CD4-positive, alpha-beta T cell treated with Interleukin-2 at 100 ng/mL for 4 hours (primary cell): ENCODE results near the gene VMO1.

Experiments
- DNase-seq: peaks from one replicate; pipeline ENCODE4 v3.0.0-alpha.2; 2020; ENCODE audit warnings: low spot score

Gene VMO1

DNA sequence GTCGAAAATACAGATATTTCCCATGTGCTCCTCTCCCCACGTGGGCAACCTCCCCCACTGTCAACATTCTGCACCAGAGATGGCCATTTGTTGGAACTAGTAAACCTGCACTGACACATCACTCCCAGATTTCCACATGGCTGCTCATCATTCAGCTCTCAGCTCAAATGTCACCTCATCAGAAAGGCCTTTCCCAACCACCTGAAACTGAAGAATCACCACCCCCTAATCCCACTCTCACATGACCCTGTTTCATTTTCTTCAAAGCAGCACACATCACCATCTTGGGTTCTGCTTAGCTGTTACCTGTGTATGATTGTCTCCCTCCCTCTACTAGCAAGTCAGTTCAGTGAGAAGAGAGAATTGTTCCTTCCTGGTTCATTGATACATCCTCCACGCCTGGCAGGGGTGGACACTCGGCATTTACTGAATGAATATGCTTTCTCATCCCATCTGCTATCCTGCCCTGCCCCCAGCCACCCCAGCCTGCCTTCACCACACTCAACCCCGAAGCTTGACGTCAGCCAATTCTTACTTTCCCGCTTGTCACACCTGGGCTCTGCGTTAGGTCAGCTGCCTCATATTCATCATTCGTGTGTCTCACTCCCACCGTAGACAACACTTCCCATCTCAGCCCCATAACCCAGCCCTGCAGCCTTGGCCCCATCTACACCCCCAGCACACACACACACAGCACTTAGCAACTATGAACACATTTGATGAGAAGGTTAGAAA is 14.5 kb upstream of the VMO1 start:
- DNase-seq = no peak

DNA sequence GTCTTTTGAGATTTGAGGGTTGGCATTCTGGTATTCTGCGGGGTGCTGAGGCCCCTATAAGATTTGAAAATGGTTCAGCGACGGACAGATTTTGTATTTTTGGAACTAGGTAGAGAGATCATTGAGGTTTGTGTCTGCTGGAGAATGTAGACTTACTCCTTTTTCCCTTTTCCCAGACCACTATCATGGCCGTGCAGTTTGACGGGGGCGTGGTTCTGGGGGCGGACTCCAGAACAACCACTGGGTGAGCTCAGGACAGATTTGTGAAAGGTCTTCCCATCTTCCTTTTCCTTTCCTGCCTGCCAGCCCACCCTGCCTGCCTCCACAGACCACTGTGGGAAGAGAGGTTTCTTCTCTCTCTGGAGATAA is 10.4 kb upstream of the VMO1 start:
- no peak for DNase-seq

DNA sequence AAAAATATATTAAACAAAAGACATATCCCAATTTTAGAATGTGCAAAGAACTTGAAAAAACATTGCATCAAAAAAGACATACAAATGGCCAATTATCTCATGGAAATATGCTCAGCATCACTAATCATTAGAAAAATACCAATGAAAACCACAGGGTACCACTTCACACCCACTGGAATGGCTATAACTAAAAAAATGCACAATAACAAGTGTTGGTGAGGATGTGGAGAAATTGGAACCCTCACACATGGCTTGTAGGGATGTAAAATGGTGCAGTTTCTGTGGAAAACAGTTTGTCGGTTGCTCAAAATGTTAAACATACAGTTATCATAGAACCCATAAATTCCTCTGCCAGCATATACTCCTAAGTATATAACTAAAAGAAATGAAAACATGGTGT is 9.0 kb upstream of the VMO1 start:
- DNase-seq = no peak

DNA sequence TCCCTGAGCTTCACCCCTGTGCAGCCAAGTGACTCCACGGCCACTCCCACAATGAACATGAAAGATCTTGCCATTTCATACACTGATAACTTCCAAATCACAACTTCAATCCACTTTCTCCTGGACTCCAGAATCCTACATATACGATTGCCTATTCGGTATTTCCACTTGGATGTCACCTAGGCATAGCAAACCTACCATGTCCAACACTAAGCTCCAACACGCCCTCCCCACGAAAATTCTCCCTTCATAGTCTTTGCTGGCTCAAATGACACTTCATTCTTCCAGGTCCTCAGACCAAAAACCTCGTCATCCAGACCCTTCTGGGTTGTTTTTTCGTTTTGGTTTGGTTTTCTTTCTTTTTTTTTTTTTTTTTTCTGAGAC is 4.5 kb upstream of the VMO1 start:
- no peak for DNase-seq

DNA sequence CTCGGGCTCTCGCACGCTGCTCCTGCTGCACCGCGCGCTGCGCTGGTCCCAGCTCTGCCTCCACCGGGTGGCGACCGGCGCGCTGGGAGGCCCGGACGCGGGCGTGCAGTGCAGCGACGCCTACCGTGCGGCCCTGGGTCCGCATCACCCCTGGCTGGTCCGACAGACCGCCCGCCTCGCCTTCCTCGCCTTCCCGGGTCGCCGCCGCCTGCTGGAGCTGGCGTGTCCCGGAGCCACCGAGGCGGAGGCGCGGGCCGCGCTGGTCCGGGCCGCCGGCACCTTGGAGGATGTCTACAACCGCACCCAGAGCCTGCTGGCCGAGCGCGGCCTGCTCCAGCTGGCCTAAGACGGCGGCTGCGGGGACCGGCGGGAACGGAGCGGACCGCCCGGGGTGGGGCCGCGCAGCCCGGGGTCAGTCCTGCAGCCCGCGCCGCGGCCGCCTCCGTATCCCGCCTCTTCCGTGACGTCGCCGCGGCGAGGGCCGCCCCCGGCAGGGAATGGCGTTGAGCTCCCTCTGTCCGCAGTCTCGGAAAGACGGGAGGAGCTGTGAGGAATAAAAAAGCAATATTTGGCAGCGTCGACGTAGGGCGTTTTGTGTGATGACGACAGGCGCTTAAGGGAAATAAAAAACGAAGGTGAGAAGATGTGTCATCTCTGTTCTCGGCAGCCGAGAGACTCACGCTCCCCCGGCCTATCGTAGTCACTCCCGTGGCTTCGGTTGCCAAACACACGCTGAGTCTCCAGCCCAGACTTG is 4.0 kb upstream of the VMO1 start:
- DNase-seq = peak; percentile 82

DNA sequence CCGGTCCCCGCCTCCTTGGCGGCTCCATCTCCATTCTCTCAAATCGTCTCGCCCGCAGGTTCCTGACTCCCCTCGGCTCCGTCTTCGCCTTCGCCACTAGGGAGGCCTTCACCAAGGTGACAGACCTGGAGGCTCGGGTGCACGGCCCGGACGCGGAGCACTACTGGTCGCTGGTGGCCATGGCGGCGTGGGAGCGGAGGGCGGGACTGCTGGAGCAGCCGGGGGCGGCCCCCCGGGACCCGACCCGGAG is 3.5 kb upstream of the VMO1 start:
- DNase-seq = no peak

DNA sequence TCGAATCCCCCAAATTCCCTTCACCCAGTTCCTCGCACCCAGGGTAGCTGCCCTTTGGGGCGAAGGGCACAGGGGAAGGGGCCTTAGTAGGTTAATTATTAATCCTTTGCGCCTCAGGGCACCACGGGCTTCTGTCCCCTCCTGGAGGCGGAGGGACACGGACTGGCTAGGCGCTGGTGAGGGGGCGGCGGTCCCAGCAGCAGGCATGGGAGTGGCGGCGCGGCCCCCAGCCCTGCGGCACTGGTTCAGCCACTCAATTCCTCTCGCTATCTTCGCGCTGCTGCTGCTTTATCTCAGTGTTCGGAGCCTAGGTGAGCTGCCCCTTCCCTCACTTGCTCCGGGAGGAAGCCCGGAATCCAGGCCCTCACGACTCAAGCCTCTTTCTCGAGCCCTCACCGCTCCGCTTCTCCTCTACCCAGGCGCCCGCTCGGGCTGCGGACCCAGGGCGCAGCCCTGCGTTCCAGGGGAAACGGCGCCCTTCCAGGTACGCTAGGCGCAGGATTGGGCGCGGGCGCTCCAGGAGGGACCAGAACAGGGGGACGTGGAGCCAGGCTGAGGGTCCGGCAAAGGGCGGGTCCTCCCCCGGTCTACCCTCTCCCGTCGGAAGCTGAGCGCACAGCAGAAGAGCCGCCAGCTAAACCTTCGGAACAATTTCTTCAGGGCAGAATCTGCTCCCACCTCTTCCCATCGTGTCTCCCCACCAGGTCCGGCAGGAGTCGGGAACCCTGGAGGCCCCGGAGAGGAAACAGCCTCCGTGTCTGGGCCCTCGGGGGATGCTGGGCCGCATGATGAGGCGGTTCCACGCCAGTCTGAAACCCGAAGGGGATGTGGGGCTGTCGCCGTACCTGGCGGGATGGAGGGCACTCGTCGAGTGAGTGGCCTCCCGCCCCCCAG is 2.9 kb upstream of the VMO1 start, which contains the start of gene GLTPD2:
Gene GLTPD2, plus strand, starts transcription at position 158 of the 894 bp plus-strand sequence. Its CDS starts 48 bp downstream, at position 206.
- no peak for DNase-seq

DNA sequence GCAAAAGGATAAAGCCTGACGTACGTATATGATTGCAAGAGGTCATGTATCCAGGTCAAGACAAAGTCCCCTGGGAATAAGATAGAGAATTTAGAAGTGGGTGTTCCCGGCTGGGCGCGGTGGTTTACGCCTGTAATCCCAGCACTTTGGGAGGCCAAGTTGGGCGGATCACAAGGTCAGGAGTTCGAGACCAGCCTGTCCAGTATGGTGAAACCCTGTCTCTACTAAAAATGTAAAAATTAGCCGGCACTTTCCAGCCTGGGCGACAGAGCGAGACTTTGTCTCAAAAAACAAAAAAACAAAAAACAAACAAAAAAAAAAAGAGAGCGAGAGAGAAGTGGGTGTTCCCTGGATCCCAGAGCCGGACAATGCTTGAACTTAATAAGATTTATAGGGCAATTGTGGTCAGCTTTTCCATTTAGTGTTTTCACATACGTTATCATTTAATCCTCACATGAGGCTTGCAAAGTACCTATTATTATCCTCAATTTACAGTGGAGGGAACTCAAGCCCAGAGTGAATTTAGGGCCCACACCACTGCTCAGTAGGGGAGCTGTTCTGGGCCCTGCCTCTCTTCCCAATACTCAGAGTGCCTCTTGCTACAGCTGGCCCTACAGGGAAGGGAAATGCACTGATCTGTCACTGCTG is 2.1 kb upstream of the VMO1 start:
- no peak for DNase-seq

DNA sequence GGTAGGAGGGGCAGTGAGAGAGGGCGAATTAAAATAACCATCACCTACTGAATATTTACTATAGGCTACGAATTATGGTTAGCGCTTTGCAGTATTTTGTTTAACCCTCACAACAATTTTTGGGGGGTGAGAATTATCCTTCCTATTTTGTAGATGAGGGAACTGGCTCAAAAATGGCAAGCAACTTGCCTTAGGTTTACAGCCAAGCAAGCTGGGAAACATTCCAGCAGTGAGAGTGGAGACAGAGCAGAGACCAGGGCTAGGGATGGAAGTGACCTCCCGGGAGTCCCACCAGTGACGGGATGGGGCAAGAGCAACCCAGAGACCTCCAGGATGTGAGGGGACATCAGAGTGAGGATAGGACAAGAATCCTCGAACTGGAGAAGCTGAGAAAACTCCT is 352 bp upstream of the VMO1 start:
- no peak for DNase-seq

DNA sequence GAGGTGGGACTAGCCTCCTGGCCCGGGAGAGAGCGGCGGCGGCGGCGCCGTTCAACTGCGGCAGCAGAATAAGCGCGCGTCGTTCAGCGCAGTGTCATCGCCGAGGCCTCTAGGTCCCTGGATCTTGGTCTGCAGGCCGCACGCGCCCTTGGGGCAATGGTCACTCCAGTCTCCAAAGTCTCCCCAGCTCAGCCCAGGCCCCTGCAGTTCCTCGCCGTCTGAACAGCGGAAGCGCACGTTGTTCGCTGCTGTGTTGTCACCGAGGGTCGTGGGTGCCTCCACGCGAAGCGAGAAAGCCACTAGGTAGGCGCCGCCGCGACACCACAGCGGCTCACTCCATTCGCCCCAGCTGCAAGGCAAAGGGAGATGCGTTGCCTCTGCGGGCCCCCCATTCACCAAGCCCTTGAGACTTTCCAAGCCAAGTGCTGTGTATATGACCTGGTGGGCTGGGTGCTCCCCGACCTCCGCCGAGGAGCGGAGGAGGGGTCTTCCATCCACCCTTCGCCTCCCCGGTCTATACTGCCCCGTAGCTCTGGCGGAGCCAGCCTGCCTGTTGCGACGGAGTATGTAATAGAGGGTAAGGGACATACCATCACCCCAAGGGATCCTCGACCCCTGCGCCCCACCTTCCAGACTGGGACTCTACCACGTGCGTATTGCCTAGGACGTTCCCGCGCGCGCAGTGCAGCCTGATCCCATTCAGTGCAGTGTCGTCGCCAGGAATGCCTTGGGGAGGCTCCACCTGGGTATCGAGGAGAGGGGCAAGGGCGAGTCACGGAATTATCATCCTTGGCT is 656 bp downstream of the VMO1 start:
- no peak for DNase-seq

DNA sequence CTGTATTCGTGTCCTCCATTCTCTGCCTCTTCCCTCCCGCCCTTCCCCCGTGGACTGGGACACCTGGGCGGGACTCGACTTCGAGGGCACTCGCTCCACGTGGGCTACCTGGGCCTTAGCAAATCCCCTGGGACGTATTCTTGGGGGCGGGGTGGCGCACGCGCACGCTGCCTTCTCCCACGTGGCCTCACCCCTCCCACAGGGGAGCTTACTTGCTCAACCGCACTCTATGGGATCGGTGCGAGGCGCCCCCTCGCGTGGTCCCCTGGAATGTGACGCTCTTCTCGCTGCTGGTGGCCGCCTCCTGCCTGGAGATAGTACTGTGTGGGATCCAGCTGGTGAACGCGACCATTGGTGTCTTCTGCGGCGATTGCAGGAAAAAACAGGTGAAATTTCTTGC is 3.5 kb downstream of the VMO1 start:
- DNase-seq = no peak

DNA sequence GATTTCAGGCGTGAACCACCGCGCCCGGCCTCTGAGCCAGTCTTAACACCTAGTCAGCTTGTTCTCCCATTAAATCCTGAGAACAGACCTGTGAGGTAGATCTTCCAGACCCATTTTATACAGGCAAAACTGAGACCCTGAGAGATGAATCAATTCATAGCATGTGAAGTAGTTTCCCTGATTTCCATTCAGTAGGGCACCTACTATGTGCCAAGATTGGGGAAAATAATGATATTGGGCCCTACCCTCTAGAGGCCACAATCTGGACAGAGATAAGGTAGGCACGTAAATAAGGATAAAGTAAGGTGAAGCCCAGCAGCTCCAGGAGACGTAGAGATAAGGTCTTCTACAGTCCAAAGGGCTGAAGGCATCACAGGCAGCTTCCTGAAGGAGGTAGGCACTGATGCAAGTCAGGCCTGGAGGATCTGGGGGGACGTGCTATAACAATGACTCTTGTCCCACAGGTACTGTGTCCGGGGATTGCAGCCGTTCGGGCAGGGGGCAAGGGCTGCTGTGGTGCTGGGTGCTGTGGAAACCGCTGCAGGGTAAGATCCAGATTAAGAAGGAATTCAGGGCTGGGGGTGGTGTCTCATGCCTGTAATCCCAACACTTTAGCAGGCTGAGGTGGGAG is 5.7 kb downstream of the VMO1 start:
- no peak for DNase-seq

DNA sequence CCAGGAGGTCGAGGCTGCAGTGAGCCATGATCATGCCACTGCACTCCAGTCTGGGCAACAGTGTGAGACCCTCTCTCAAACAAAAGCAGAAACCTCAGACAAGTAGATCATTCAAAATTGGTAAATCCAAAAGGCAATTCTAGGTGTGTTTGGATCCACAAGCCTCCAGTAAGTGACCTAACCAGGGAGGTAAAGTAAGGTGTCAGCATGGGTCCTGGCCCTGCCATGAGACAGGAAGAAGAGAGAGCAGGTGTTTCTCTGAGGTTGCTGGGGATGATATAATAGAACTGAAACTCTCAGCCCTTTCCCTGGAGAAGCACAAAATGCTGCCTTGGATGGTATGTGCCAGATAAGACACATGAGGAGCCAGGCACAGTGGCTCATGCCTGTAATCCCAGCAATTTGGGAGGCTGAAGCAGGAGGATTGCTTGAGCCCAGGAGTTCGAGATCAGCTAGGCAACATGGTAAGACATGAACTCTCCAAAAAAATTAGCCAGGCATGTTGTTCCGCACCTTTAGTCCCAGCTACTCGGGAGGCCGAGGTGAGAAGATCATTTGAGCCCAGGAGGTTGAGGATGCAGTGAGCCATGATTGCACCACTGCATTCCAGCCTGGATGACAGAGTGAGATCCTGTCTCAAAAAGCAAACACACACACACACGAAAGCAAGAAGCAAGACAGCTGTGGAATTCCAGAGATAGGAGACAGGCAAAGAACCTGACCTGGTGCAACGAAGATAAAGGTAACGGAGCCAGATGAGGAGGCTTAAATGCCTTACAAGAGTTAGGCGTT is 8.0 kb downstream of the VMO1 start:
- DNase-seq = no peak

DNA sequence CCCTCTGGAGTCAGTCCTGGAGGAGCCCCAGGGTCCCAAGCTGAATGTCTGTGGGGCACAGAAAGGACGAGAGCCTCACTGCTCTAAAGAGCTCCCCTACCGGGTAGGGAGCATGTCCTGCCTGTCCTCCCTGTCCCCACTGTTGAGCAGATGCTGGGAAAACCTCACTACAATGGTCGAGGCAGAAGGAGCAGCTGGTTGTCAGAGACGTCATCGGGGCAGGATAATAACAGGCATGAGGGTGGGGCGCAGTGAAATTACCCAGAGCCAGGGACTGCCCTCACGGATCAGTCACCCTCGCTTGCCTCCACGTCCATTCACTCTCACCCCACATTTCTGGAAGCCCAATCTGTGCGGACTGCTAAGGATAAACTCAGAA is 13.9 kb downstream of the VMO1 start:
- DNase-seq = no peak

DNA sequence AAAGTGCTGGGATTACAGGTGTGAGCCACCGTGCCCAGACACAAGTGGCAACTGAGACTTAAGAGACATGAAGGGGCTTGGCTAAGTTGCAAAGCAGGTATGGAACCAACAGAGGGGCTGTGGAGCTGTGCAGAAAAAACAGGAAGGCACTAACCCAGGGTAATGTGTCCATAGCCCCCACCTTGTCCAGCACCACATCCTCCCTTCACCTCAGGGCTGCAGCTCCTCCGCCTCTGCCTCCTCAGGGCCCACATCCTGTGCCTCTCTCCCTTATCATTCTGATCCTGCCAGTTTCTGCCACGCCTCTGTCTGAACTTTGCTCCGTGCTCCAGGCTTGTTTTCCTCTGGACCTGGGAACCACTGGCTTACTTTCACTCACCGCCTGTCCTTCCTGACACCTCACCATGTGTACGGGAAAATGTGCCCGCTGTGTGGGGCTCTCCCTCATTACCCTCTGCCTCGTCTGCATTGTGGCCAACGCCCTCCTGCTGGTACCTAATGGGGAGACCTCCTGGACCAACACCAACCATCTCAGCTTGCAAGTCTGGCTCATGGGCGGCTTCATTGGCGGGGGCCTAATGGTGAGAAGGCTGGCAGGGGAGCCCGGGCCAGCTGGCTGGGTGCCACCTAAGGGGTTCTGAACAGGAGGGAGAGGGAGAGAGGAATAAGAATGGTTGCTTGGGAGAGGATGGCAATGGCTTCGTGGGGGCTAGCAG is 14.5 kb downstream of the VMO1 start, which contains the start of gene TM4SF5:
Gene TM4SF5, plus strand, starts transcription at position 368 of the 716 bp plus-strand sequence. Its CDS starts 37 bp downstream, at position 405.
- DNase-seq = no peak

DNA sequence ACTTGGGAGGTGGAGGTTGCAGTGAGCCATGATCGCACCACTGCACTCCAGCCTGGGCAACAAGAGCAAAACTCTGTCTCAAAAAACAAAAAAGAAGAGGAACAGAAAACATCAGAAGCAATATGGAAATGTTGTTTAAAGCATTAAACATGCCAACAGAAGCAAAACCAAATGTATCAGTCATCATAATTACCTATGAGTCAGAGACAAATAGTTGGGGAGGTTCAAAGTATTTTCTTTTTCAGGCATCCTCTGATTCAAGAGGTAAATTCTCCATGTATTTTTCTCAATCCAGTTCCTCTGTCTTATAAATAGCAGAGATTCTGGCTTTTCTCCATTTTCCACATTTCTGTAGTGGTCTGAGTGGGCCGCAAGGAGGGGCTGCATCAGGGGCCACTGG is 16.5 kb downstream of the VMO1 start:
- DNase-seq = no peak

DNA sequence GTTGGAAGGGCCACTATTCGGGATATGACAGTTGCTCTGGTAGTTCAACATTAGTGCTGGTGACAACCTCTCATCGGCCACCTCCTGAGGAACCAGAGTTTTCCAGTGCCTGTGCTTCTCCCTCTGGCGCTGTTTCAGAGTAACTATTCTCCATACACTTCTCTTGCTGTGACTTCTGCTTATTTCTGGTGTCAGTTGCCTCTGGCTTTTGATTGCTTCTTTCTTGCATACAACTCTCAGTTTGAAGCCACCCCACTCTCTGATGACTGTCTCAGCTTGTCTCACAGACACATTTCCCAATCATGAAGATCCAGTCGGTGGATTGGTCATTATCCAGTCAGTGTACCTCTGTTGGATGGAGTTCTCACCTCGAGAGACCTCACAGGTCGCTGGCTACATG is 17.9 kb downstream of the VMO1 start:
- DNase-seq = no peak

DNA sequence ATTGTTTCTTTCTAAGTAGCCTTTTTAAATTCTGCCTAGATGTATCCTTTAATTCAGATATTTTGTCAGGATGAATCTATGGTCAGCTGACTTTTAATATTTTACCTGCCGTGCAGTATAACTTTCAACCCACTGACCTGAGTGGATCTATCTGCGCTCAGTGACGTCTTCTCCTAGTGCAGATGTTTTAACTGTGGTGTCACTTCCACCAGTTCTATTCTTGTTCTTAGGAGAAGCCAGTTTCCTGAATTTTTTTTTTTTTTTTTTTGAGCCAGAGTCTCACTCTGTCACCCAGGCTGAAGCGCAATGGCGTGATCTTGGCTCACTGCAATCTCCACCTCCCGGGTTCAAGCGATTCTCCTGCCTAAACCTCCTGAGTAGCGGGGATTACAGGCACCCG is 19.4 kb downstream of the VMO1 start:
- no peak for DNase-seq

DNA sequence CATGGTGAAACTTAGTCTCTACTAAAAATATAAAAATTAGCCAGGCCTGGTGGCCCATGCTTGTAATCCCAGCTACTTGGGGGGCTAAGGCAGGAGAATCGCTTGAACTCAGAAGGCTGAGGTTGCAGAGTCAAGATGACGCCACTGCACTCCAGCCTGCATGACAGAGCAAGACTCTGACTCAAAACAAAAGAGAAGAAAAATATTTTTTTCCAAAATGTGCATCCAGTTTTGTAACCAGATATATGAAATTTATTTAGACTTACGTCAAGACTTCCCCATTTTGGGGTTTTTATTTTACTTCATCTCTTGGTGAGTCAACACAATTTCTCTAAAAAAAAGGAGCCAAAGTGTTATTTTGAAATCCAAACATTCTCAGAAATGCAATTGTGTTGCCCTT is 20.0 kb downstream of the VMO1 start:
- DNase-seq = no peak

DNA sequence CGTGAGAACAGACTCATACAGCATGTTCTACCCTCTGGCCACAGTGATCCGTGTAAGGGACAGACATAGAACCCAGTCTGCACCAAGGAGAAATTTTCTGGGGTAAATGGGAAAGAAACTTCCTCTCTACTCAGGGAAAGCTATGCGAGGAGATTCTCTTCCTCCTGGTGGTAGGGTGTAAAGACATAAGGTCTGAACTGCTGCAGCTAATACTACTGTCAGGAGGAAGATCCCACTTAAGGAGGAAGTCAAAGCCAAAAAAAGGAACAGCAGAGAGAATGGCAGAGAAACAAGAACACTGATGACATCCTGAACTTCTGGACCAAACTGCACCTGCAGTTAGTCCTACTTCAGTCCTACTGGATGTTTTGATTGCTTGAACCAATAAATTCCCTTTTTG is 21.6 kb downstream of the VMO1 start:
- no peak for DNase-seq
